Type B pancreatic cell (in vitro differentiated cells): ENCODE measurements around the gene SYTL3. TPM values are rescaled to one million over a fixed set of nuclear protein-coding genes. Genes with fewer than 3 reads are reported as not detected.

ENCODE experiments used
- DNase-seq: peaks from one replicate; pipeline ENCODE4 v3.0.0; 2021; ENCODE audit warnings: mixed read lengths; ENCODE audit not compliant: unreplicated experiment; ENCODE audit errors: extremely low spot score
- H3K27ac Mint-ChIP-seq: 2 replicates; pipeline ENCODE4 v1.8.0; 2021; ENCODE audit warnings: mild to moderate bottlenecking, mixed read lengths
- H3K27me3 Mint-ChIP-seq: 2 replicates; pipeline ENCODE4 v1.8.0; 2021; ENCODE audit warnings: mixed read lengths
- H3K36me3 Mint-ChIP-seq: 2 replicates; pipeline ENCODE4 v1.8.0; 2021; ENCODE audit warnings: mixed read lengths
- H3K4me1 Mint-ChIP-seq: one replicate; pipeline ENCODE4 v1.8.0; 2021; ENCODE audit warnings: mixed read lengths; ENCODE audit not compliant: unreplicated experiment
- H3K4me3 Mint-ChIP-seq: 2 replicates; pipeline ENCODE4 v1.8.0; 2021; ENCODE audit warnings: mild to moderate bottlenecking, mixed read lengths
- H3K9me3 Mint-ChIP-seq: 2 replicates; pipeline ENCODE4 v1.8.0; 2021; ENCODE audit warnings: mixed read lengths
- total RNA-seq: library from RNA; stranded (reverse); gene quantifications from 2 replicates; pipeline ENCODE4 v1.2.1, GENCODE V29; 2021; ENCODE audit warnings: low replicate concordance
- TF ChIP-seq, protein P1 (sequence below): fragments of 200-600 bp; sonication (generic); conservative IDR thresholded peaks from 2 replicates; pipeline ENCODE4 v1.5.0; 2021; ENCODE audit warnings: antibody characterized with exemption, mild to moderate bottlenecking

Gene SYTL3
- total RNA-seq, 1 donor from 2014 or later = 2.2 TPM

DNA sequence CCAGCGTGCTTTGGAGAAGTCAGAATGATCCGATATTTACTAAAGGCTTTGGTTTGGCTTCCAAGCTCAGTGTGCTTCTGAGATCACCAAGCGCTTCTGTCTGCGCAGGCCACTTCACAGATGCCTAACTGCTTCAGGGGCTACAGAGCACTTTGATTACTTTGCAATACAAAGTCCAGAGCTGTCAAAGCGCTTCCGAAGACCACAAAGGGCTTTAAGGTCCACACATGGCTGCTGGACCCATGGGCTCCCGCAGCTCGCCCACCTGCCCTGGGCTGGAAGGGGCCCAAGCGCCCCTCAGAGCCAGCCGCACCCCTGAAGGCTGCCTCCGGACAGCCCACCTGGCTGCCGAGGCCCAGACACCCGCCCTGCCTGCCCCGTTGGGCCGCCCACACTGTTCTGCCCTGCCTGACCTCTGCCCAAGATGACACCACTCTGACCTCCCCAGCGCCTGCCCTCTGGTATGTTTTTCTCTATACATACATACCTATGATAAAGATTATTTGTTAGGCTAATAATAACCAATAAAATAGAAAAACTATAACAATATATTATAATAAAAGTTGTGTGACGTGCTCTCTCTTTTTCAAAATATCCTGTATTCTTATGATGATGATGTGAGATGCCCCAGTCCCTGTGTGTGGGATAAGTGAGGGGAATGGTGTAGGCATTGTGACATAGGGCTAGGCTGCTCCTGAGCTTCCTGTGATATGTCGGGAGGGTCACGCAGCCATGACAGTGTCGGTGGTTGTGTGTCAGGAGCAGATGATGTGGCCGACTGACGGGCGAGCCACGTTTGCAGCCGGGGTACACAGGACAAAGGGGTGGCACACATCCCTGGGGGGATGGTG is 27.9 kb upstream of the SYTL3 start:
- no peaks in the 10 kb centered on the region for H3K9me3 Mint-ChIP-seq
- H3K4me3 Mint-ChIP-seq = no peak overlapping the region
- TF ChIP-seq, protein P1, sequence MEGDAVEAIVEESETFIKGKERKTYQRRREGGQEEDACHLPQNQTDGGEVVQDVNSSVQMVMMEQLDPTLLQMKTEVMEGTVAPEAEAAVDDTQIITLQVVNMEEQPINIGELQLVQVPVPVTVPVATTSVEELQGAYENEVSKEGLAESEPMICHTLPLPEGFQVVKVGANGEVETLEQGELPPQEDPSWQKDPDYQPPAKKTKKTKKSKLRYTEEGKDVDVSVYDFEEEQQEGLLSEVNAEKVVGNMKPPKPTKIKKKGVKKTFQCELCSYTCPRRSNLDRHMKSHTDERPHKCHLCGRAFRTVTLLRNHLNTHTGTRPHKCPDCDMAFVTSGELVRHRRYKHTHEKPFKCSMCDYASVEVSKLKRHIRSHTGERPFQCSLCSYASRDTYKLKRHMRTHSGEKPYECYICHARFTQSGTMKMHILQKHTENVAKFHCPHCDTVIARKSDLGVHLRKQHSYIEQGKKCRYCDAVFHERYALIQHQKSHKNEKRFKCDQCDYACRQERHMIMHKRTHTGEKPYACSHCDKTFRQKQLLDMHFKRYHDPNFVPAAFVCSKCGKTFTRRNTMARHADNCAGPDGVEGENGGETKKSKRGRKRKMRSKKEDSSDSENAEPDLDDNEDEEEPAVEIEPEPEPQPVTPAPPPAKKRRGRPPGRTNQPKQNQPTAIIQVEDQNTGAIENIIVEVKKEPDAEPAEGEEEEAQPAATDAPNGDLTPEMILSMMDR = no peak
- DNase-seq = no peak
- H3K27me3 Mint-ChIP-seq = no peaks in the 10 kb centered on the region
- H3K27ac Mint-ChIP-seq = no peak overlapping the region
- no peaks in the 10 kb centered on the region for H3K4me1 Mint-ChIP-seq
- peaks cover 47% of the 10 kb centered on the region for H3K36me3 Mint-ChIP-seq

DNA sequence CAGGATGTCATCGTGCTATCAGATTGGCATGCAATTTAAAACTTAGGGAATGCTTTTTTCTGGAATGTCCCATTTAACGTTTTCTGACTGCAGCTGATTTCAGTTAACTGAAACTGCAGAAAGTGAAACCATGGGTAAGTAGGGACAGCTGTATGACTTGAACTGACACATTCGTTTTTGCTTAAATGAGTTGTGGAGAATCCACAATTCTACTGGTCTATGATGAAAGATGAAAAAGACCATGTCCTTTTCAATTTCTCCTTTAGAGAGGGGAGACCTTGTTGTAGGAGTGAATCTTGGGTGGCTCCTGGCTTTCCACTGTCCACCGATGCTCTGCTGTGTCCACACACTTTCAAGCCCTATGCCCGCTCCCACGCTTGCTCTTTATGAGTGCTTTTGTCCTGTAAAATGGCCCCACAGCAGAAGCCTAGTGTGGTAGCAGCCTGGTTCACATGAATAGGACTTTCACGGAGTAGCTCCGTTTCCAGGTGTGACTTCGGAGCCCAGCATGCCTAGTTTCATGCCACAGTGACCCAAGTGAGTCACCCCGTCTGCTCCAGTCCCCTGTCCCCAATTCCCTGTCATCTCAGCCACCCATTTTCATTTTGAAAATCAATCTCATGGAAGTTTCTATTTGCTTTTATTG is 27.2 kb upstream of the SYTL3 start:
- Mint-ChIP-seq H3K27me3 (no peaks in the 10 kb centered on the region), H3K36me3 (peaks cover 43% of the 10 kb centered on the region), H3K9me3 (no peaks in the 10 kb centered on the region), H3K4me1 (no peaks in the 10 kb centered on the region), H3K4me3 (no peak overlapping the region), H3K27ac (no peak overlapping the region)
- TF ChIP-seq, protein P1 = no peak
- DNase-seq = no peak

DNA sequence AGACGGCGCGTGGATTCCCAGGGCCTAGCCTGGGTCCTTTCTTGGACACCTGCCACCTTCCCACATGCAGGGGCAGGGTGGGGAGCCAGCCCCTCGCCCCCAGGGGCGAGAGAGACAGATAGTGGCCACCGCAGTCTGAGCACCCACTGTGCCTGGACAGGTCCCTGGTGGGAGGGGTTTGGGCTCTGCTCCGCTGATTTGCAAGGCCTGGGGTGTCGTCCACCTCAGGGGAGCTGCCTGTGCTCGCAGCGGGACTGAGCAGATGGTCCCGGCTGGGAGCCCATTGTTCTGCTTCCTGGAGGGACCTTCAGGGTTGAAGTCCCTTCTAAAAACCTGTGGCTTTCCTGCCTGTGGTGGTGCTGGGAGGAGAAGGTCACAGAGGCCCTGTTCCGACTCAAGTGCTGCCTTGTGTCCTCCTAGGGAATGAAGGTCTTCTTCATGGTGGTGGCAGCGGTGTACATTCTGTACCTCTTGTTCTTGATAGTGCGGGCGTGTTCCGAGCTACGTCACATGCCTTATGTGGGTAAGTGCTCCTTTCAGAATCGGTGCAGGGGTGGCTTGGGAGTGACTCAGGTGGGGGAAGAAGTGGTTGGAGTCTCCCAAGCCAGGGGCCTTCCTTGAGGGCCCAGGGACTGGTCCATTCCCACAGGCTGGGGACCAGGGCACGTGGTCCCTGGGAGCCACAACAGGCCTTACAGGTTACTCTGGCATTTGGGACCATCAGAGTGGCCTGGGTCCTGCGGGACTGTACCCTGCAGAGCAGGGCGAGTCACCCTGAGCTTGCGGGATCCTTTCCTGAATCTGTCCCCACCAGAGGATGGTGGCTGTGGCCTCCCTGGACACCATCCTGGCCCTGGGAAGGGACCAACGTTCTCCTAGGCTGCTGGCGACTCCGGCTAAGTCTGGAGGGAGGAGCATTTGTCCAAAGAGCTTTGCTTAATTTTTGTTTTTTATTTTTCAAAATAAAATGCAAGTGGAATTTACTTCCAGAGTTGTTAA is 24.9 kb upstream of the SYTL3 start:
- H3K9me3 Mint-ChIP-seq = no peaks in the 10 kb centered on the region
- H3K27ac Mint-ChIP-seq = no peak overlapping the region
- H3K36me3 Mint-ChIP-seq = peaks cover 29% of the 10 kb centered on the region
- TF ChIP-seq, protein P1 = no peak
- peaks cover 8% of the 10 kb centered on the region for H3K4me1 Mint-ChIP-seq
- DNase-seq = no peak
- no peaks in the 10 kb centered on the region for H3K27me3 Mint-ChIP-seq
- no peak overlapping the region for H3K4me3 Mint-ChIP-seq

DNA sequence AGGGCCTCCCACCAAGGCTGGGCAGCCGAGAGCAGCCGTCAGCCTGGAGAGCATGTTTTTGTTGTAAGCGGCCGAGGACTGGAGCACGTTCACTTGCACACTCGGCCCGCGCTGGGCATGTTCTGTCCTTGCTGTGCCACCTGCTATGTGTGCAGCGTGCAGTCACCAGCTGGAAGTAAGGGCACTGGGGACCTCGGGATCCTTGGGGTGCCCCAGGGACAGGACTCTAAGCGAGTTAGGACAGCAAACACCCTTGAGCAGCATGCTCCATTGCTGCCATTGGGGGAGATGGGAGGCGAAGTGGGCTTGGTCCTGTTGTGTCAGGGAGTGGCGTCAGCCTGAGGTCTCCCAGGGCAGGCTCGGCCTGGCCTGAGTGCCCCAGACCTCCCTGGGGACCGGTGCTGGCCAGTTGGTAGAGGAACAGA is 24.0 kb upstream of the SYTL3 start:
- Mint-ChIP-seq H3K36me3 (peaks cover 24% of the 10 kb centered on the region), H3K4me1 (peaks cover 8% of the 10 kb centered on the region), H3K27me3 (no peaks in the 10 kb centered on the region), H3K27ac (no peak overlapping the region), H3K4me3 (no peak overlapping the region), H3K9me3 (no peaks in the 10 kb centered on the region)
- DNase-seq = no peak
- TF ChIP-seq, protein P1 = no peak
